HL-60 (cell line): ENCODE data around the gene ANKRD53.

Source experiments
- CTCF ChIP-seq: IDR thresholded peaks from one replicate; pipeline ENCODE4 v1.5.1; 2011; ENCODE audit warnings: low read length, control low read depth, inconsistent platforms; ENCODE audit not compliant: insufficient read depth
- POLR2AphosphoS5 ChIP-seq: IDR thresholded peaks from 2 replicates; pipeline ENCODE4 v1.6.1; 2012; ENCODE audit warnings: low read depth
- SPI1 ChIP-seq: IDR thresholded peaks from 2 replicates; pipeline ENCODE4 v1.6.1; 2012; ENCODE audit warnings: low read depth, mild to moderate bottlenecking, borderline replicate concordance

- TF ChIP-seq POLR2AphosphoS5 (no peak), CTCF (no peak), SPI1 (no peak)
Measured at GRCh38 chr2:71008342-71008741, 29.9 kb downstream of the ANKRD53 start.
